ENCODE measurements around the gene DCST1.

The DCST1 gene

GRCh38 chr1:155077346-155077745, 43.7 kb downstream of the DCST1 start:
- TF ChIP-seq POLR2AphosphoS5 (IDR thresholded peaks at IDR 0.05; ENCODE audit: low read depth, low read length) (no peak), REST (IDR thresholded peaks at IDR 0.05; ENCODE audit: insufficient read depth in 1 of 2, low read depth in 2 of 2, low read length in 2 of 2) (no peak), TAF1 (IDR thresholded peaks at IDR 0.05; ENCODE audit: borderline replicate concordance, insufficient read depth, low read length) (no peak), FOXP2 (optimal IDR thresholded peaks at IDR 0.05; ENCODE audit: borderline replicate concordance, extremely low read depth, extremely low read length, insufficient read depth) (no peak), SIN3A (IDR thresholded peaks at IDR 0.05; ENCODE audit: borderline replicate concordance, insufficient read depth, low read length) (no peak)

GRCh38 chr1:155077758-155078445, 44.3 kb downstream of the DCST1 start:
- TF ChIP-seq FOXP2 (optimal IDR thresholded peaks at IDR 0.05; ENCODE audit: borderline replicate concordance, extremely low read depth, extremely low read length, insufficient read depth) = no peak
- no peak for TF ChIP-seq POLR2AphosphoS5 (IDR thresholded peaks at IDR 0.05; ENCODE audit: low read depth, low read length)
- TF ChIP-seq SIN3A (IDR thresholded peaks at IDR 0.05; ENCODE audit: borderline replicate concordance, insufficient read depth, low read length) = no peak
- TF ChIP-seq TAF1 (IDR thresholded peaks at IDR 0.05; ENCODE audit: borderline replicate concordance, insufficient read depth, low read length) = no peak
- TF ChIP-seq REST (IDR thresholded peaks at IDR 0.05; ENCODE audit: insufficient read depth in 1 of 2, low read depth in 2 of 2, low read length in 2 of 2) = no peak

- TF ChIP-seq SIN3A (IDR thresholded peaks at IDR 0.05; ENCODE audit: borderline replicate concordance, insufficient read depth, low read length) (no peak), POLR2AphosphoS5 (IDR thresholded peaks at IDR 0.05; ENCODE audit: low read depth, low read length) (no peak), TAF1 (IDR thresholded peaks at IDR 0.05; ENCODE audit: borderline replicate concordance, insufficient read depth, low read length) (no peak)
Measured at GRCh38 chr1:155078469-155079209, 45.0 kb downstream of the DCST1 start, which contains the start of gene EFNA3. TSS of gene EFNA3 (plus strand) at chr1:155078837. CDS start at chr1:155078942, 105 bp downstream.

GRCh38 chr1:155079210-155079486, 45.5 kb downstream of the DCST1 start:
- TF ChIP-seq POLR2AphosphoS5 (IDR thresholded peaks at IDR 0.05; ENCODE audit: low read depth, low read length) (no peak), TAF1 (IDR thresholded peaks at IDR 0.05; ENCODE audit: borderline replicate concordance, insufficient read depth, low read length) (no peak), REST (IDR thresholded peaks at IDR 0.05; ENCODE audit: insufficient read depth in 1 of 2, low read depth in 2 of 2, low read length in 2 of 2) (no peak), SIN3A (IDR thresholded peaks at IDR 0.05; ENCODE audit: borderline replicate concordance, insufficient read depth, low read length) (no peak), FOXP2 (optimal IDR thresholded peaks at IDR 0.05; ENCODE audit: borderline replicate concordance, extremely low read depth, extremely low read length, insufficient read depth) (no peak)

- TF ChIP-seq POLR2AphosphoS5 (IDR thresholded peaks at IDR 0.05; ENCODE audit: low read depth, low read length) (no peak), SIN3A (IDR thresholded peaks at IDR 0.05; ENCODE audit: borderline replicate concordance, insufficient read depth, low read length) (no peak), TAF1 (IDR thresholded peaks at IDR 0.05; ENCODE audit: borderline replicate concordance, insufficient read depth, low read length) (no peak), REST (IDR thresholded peaks at IDR 0.05; ENCODE audit: insufficient read depth in 1 of 2, low read depth in 2 of 2, low read length in 2 of 2) (no peak), FOXP2 (optimal IDR thresholded peaks at IDR 0.05; ENCODE audit: borderline replicate concordance, extremely low read depth, extremely low read length, insufficient read depth) (no peak)
Measured at GRCh38 chr1:155079487-155080311, 46.1 kb downstream of the DCST1 start.

Measured in PFSK-1 (cell line).